HK-2 (cell line): ENCODE measurements around the gene CCDC28B.

Experiments used
- DNase-seq: peaks from one replicate; pipeline ENCODE4 v3.0.0-alpha.2; 2018; ENCODE audit not compliant: unreplicated experiment

Gene CCDC28B

GRCh38 chr1:32194984-32195383 is 5.4 kb upstream of the CCDC28B start:
- DNase-seq = no peak

GRCh38 chr1:32195531-32195930 is 4.9 kb upstream of the CCDC28B start:
- DNase-seq = no peak

- no peak for DNase-seq
These were observed 4.2 kb upstream of the CCDC28B start for GRCh38 chr1:32195972-32196823.

- DNase-seq = peak; percentile 18
These were observed 3.3 kb upstream of the CCDC28B start for GRCh38 chr1:32197074-32197473.

- DNase-seq = no peak
These were observed 2.6 kb upstream of the CCDC28B start for GRCh38 chr1:32197837-32198236.

- DNase-seq = no peak
These were observed 2.0 kb upstream of the CCDC28B start for GRCh38 chr1:32198237-32199042.

GRCh38 chr1:32199043-32199716 is 1.2 kb upstream of the CCDC28B start:
- no peak for DNase-seq

- DNase-seq = no peak
These were observed 700 bp upstream of the CCDC28B start for GRCh38 chr1:32199717-32200072.

GRCh38 chr1:32201011-32201855 is 838 bp downstream of the CCDC28B start:
- DNase-seq = peak; percentile 59

GRCh38 chr1:32204943-32205361 is 4.6 kb downstream of the CCDC28B start:
- DNase-seq = no peak

GRCh38 chr1:32205401-32206370 is 5.3 kb downstream of the CCDC28B start, which contains the start of gene IQCC:
Gene IQCC (plus strand): TSS chr1:32205671. CDS start chr1:32205682, 11 bp downstream.
- peak; percentile 84 for DNase-seq

- DNase-seq = no peak
These were observed 8.1 kb downstream of the CCDC28B start for GRCh38 chr1:32208469-32208868.

GRCh38 chr1:32208891-32209328 is 8.5 kb downstream of the CCDC28B start, which contains the start of gene DCDC2B:
Gene DCDC2B (plus strand): TSS chr1:32209089. CDS start chr1:32209094, 5 bp downstream.
- DNase-seq = peak; percentile 63

- peak; percentile 66 for DNase-seq
These were observed 15.5 kb downstream of the CCDC28B start for GRCh38 chr1:32215629-32216480.

- no peak for DNase-seq
These were observed 16.2 kb downstream of the CCDC28B start for GRCh38 chr1:32216566-32216965.

- DNase-seq = no peak
These were observed 18.6 kb downstream of the CCDC28B start for GRCh38 chr1:32219022-32219421.

GRCh38 chr1:32220746-32221580 is 20.6 kb downstream of the CCDC28B start:
- DNase-seq = no peak

GRCh38 chr1:32221581-32221979 is 21.2 kb downstream of the CCDC28B start:
- no peak for DNase-seq
